ENCODE data around the gene PRKCZ. TPM values are rescaled to one million over a fixed set of nuclear protein-coding genes. Genes with fewer than 3 reads are reported as not detected.
"Not testable (repeated sequence)": the region's sequence is repeated elsewhere in the genome, so short reads cannot be mapped to it uniquely, and the experiment has no call there.

The PRKCZ gene
- total RNA-seq, 1 experiment from 2014 or later = 36.0 TPM

DNA sequence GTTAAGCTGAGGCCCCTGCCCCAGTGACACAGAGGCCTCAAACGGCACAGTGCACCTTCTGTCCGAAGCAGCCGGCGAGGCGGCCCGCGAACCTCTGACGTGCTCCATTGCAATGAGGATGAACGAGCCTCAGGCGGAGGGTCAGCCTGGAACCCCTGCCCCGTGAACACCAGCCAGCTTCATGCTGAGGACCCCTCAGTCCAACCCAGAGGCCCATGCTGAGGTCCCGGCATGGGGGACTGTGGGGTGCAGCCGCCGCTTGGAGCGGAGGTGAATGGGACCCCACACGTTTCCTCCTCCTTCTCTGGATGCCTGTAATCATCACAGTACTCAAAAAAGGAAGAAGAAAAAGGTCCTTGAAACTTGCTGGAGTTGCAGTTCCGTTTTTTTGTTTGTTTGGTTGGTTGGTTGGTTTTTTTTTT, 62.1 kb downstream of the PRKCZ start:
- no TSS peak for BruUV-seq (replicated peaks)
- CTCF ChIA-PET = no interaction called here
- intact Hi-C loops (cut with micrococcal nuclease; ENCODE audit: unreplicated experiment) = no loop called here
- Histone ChIP-seq H3K4me3 (no peak overlapping the region), H4K20me1 (ENCODE audit: insufficient read depth) (no peaks in the 10 kb centered on the region), H3K79me2 (ENCODE audit: low read depth) (no peaks in the 10 kb centered on the region), H2AFZ (no peak overlapping the region), H3K27me3 (ENCODE audit: insufficient read depth, low read depth) (no peaks in the 10 kb centered on the region), H3K9me3 (ENCODE audit: insufficient read depth, low read depth) (no peaks in the 10 kb centered on the region), H3F3A (ENCODE audit: insufficient read depth, low read depth) (no peaks in the 10 kb centered on the region), H3K27ac (no peak overlapping the region), H3K9me2 (ENCODE audit: insufficient read depth) (no peaks in the 10 kb centered on the region), H3K36me3 (ENCODE audit: low read depth) (no peaks in the 10 kb centered on the region), H3K4me2 (no peak overlapping the region), H3K4me1 (replicated peaks; ENCODE audit: insufficient read depth) (no peaks in the 10 kb centered on the region)
- TF ChIP-seq EZH2 (IDR thresholded peaks at IDR 0.05; ENCODE audit: low read depth) = no peak
- TF ChIP-seq, protein P1, sequence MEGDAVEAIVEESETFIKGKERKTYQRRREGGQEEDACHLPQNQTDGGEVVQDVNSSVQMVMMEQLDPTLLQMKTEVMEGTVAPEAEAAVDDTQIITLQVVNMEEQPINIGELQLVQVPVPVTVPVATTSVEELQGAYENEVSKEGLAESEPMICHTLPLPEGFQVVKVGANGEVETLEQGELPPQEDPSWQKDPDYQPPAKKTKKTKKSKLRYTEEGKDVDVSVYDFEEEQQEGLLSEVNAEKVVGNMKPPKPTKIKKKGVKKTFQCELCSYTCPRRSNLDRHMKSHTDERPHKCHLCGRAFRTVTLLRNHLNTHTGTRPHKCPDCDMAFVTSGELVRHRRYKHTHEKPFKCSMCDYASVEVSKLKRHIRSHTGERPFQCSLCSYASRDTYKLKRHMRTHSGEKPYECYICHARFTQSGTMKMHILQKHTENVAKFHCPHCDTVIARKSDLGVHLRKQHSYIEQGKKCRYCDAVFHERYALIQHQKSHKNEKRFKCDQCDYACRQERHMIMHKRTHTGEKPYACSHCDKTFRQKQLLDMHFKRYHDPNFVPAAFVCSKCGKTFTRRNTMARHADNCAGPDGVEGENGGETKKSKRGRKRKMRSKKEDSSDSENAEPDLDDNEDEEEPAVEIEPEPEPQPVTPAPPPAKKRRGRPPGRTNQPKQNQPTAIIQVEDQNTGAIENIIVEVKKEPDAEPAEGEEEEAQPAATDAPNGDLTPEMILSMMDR (conservative IDR thresholded peaks at IDR 0.05) = no peak
- DNase-seq = no peak
- POLR2A ChIA-PET (ENCODE audit: unreplicated experiment) = interaction anchor here (0.6 kb wide), 1 partner anchor 87 kb away, joined by 3 read pairs; no protein-coding TSS in a partner anchor

DNA sequence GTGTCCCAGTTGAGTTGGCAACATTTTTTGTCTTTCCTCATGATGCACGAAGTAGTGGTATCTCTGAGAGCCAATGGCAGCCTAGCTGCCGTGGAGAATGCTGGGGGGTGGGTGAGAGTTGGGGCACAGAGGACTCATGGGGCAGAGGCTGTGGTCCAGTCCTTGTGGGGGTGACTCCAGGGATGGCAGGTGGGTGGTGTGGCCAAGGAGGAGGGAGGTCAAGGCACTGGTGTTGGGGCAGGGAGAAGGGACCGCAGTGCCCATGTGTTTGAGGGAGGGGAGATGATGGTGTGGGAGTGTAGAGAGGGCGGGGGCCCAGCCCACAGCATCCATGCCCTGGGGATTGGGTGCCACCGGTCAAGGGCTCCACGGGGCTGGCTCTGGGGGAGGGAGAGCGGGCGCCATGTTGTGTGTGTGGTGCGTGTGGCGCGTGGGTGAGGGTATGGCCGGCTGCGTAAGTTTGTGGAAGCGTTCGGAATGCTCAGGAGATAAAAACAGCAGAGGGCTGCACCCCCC, 63.5 kb downstream of the PRKCZ start:
- Histone ChIP-seq H3K4me2 (no peak overlapping the region), H3K27me3 (ENCODE audit: insufficient read depth, low read depth) (no peaks in the 10 kb centered on the region), H2AFZ (no peak overlapping the region), H3K9me2 (ENCODE audit: insufficient read depth) (no peaks in the 10 kb centered on the region), H4K20me1 (ENCODE audit: insufficient read depth) (no peaks in the 10 kb centered on the region), H3K36me3 (ENCODE audit: low read depth) (no peaks in the 10 kb centered on the region), H3K27ac (no peak overlapping the region), H3K9me3 (ENCODE audit: insufficient read depth, low read depth) (no peaks in the 10 kb centered on the region), H3K79me2 (ENCODE audit: low read depth) (no peaks in the 10 kb centered on the region), H3K4me3 (no peak overlapping the region), H3K4me1 (replicated peaks; ENCODE audit: insufficient read depth) (no peaks in the 10 kb centered on the region), H3F3A (ENCODE audit: insufficient read depth, low read depth) (no peaks in the 10 kb centered on the region)
- intact Hi-C loops (cut with micrococcal nuclease; ENCODE audit: unreplicated experiment) = no loop called here
- no peak for TF ChIP-seq EZH2 (IDR thresholded peaks at IDR 0.05; ENCODE audit: low read depth)
- TF ChIP-seq, protein P1 (conservative IDR thresholded peaks at IDR 0.05) = no peak
- ChIA-PET POLR2A (ENCODE audit: unreplicated experiment) (no interaction called here), CTCF (no interaction called here)
- DNase-seq = no peak
- no TSS peak for BruUV-seq (replicated peaks)

DNA sequence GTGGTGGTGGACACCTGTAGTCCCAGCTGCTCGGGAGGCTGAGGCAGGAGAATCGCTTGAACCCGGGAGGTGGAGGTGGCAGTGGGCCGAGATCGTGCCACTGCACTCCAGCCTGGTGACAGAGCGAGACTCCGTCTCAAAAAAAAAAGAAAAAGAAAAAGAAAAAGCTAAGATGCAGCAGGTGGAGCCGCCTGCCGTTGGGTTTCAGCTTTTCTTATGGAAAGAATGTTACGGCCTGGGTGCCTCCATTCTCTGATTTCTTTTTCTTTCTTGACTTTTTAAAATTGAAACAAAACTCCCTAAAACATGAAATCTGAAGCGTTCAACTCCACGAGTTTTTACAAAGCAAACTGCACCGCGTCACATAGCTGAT, 64.4 kb downstream of the PRKCZ start:
- H3K36me3 ChIP-seq (ENCODE audit: low read depth); H3F3A ChIP-seq (ENCODE audit: insufficient read depth, low read depth); H3K27me3 ChIP-seq (ENCODE audit: insufficient read depth, low read depth); H4K20me1 ChIP-seq (ENCODE audit: insufficient read depth); H3K4me2 ChIP-seq; POLR2A ChIA-PET (ENCODE audit: unreplicated experiment); H3K4me3 ChIP-seq; CTCF ChIA-PET; H3K9me2 ChIP-seq (ENCODE audit: insufficient read depth); intact Hi-C loops (cut with micrococcal nuclease; ENCODE audit: unreplicated experiment); BruUV-seq (replicated peaks); H2AFZ ChIP-seq; H3K9me3 ChIP-seq (ENCODE audit: insufficient read depth, low read depth); H3K79me2 ChIP-seq (ENCODE audit: low read depth); H3K4me1 ChIP-seq (replicated peaks; ENCODE audit: insufficient read depth); DNase-seq; H3K27ac ChIP-seq: not testable (repeated sequence)

DNA sequence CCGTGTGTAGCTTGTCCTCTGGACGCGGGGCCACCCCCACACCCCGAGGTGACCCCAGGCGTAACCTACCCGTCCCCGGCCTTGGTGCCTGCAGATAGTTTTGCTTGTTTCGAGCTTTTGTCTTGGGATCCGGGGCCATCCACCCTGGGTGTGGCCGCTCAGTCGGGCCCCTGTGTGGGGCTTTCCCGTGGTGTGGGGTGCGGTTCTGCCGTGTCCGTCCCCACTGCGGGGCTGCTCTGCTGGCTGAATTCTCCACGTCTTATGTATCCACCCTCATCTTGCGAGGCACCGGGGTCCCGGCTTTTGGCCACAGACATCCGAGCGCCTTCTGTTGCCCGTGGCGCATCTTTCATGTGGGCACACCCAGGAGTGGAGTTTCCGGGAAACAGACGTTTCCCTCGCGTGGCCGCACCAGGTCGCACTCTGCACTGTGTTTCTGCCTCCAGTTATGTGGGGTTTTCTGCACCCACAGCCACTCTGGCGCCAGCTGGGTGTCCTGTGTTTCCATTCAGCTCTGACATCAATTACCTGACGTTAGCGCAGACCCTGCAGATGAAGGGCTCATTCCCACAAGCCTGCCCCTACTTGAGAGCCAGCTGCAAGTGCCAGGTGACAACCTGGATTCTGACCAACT, 64.9 kb downstream of the PRKCZ start:
- Histone ChIP-seq H3K4me1 (replicated peaks; ENCODE audit: insufficient read depth) (no peaks in the 10 kb centered on the region), H3K27me3 (ENCODE audit: insufficient read depth, low read depth) (no peaks in the 10 kb centered on the region), H3K79me2 (ENCODE audit: low read depth) (no peaks in the 10 kb centered on the region), H2AFZ (no peak overlapping the region), H3K9me3 (ENCODE audit: insufficient read depth, low read depth) (no peaks in the 10 kb centered on the region), H3K36me3 (ENCODE audit: low read depth) (no peaks in the 10 kb centered on the region), H4K20me1 (ENCODE audit: insufficient read depth) (no peaks in the 10 kb centered on the region), H3F3A (ENCODE audit: insufficient read depth, low read depth) (no peaks in the 10 kb centered on the region), H3K4me3 (no peak overlapping the region), H3K4me2 (no peak overlapping the region), H3K9me2 (ENCODE audit: insufficient read depth) (no peaks in the 10 kb centered on the region), H3K27ac (no peak overlapping the region)
- BruUV-seq (replicated peaks) = no TSS peak
- ChIA-PET POLR2A (ENCODE audit: unreplicated experiment) (no interaction called here), CTCF (no interaction called here)
- no peak for DNase-seq
- TF ChIP-seq, protein P1 (conservative IDR thresholded peaks at IDR 0.05) = no peak
- TF ChIP-seq EZH2 (IDR thresholded peaks at IDR 0.05; ENCODE audit: low read depth) = no peak
- intact Hi-C loops (cut with micrococcal nuclease; ENCODE audit: unreplicated experiment) = no loop called here

All from PC-9 (cell line).